ENCODE measurements around the gene NCOR2. TPM values are rescaled to one million over a fixed set of nuclear protein-coding genes. Genes with fewer than 3 reads are reported as not detected.
A peak's percentile ranks its signal among the peaks of the same experiment; 100 is the strongest.

Gene NCOR2
- total and polyA plus RNA-seq, 11 donors = 62.1 to 184 (median 127) TPM

DNA sequence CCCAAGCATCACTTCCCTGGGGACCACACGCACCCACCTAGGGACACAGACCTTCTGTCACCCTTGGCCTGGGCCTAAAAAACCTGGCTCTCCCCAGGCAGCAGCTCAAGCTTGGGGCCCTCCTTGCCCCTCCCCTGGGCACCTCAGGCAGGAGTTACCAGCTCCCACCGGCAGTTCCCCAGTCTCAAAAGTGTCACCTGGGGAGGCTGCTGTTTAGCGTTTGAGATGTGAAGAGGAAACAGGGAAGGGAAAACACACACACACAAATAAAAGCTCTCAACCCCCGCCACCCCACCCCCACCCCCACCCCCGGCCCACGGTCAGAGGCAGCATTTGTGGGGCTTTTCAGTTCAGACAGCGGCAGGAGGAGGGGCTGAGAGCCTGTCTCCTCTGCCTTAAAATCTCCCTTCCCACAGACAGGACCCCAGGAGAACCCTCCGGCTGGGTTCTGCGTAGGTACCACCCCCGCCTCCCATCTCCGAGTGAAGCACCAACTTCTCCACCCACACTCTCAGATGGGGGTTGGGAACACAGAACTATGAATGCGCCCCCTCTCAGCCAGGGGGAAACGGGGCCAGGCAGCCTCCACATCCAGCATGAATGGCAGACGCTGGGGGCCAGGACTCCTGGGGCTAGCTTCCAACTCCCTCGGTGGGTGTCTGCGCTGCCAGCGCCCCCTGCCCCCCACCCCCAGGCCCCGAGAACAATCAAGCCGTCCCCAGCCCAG lies 3.0 kb downstream of the NCOR2 start:
- peak overlapping the region in 5 of 12 donors; percentile 11 to 99 (median 96) for H3K4me3 ChIP-seq
- no peak for ATAC-seq

DNA sequence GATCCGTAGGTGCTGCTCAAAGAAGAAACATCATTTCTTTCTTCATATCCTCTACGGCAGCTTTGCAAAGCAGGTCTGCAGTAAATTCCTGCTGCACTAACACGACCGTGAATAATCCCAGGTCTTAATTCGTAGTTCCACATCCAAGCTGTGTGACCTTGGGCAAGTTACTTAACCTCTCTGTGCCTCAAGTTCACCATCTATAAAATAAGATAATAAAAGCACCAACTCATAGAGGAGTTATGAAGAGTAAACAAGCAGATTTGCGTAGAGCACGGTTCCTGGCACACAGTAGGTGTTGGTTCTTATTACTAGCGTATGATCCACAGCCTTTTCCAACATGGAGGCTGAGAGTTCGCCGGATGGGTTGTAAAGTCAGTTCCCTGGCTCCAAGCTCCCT lies 3.6 kb downstream of the NCOR2 start:
- TF ChIP-seq CTCF (IDR thresholded peaks at IDR 0.05) = no peak
- no peak for TF ChIP-seq POLR2A (IDR thresholded peaks at IDR 0.05)
- WGBS, 4 donors = 87 to 92% (median 90%) methylated on average over 10 of the region's 10 CpGs
- intact Hi-C loops (cut with DNase I) = loop anchor here in 8 of 10 donors (5.0 to 10.0 kb wide), 6 partner anchors 42 to 529 kb away; no protein-coding TSS in a partner anchor
- DNase-seq (no peak), ATAC-seq (no peak)
- H3K27me3 ChIP-seq = no peaks in the 10 kb centered on the region
- H3K4me3 ChIP-seq = no peak overlapping the region
- peak overlapping the region in 1 of 12 donors; percentile 99 for H3K27ac ChIP-seq
- peaks cover 0 to 4% (median 0%) of the 10 kb centered on the region in 12 donors for H3K9me3 ChIP-seq
- peaks cover 0 to 72% (median 50%) of the 10 kb centered on the region in 12 donors for H3K4me1 ChIP-seq
- H3K36me3 ChIP-seq = peaks cover 0 to 2% (median 0%) of the 10 kb centered on the region in 9 donors

More for the DNA sequence above, 3.0 kb downstream of the NCOR2 start:
- Histone ChIP-seq H3K27me3 (no peaks in the 10 kb centered on the region), H3K4me1 (peaks cover 0 to 75% (median 55%) of the 10 kb centered on the region in 12 donors), H3K36me3 (peaks cover 0 to 2% (median 0%) of the 10 kb centered on the region in 9 donors), H3K9me3 (peaks cover 0 to 4% (median 0%) of the 10 kb centered on the region in 12 donors), H3K27ac (peak overlapping the region in 4 of 12 donors; percentile 11 to 99 (median 58))
- DNase-seq = no peak
- WGBS, 4 donors = 41 to 49% (median 42%) methylated on average over 17 to 19 of the region's 19 CpGs
- TF ChIP-seq POLR2A (IDR thresholded peaks at IDR 0.05) = no peak
- TF ChIP-seq CTCF (IDR thresholded peaks at IDR 0.05) = no peak
- intact Hi-C loops (cut with DNase I) = loop anchor here in 8 of 10 donors (5.0 to 10.0 kb wide), 6 partner anchors 42 to 530 kb away; no protein-coding TSS in a partner anchor

DNA sequence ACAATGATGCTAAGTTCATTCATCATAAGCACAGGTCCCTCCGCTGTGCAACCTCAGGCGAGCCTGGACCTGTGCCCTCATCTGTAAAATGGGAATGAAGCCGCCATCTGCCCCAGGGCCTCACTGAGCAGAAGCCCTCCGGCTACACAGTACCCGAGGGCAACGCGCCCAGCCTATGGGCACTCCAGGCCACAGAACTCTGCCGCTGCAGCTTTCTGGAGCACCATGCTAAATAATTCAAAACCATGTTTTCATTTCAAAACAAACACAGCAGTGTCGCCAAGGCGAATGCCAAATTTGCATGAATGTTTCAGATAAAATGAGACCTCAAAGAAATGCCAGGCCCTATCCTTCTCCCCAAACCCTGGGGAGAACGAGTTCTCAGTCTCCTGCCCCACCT lies 4.0 kb downstream of the NCOR2 start:
- DNase-seq (no peak), ATAC-seq (no peak)
- Histone ChIP-seq H3K9me3 (peaks cover 0 to 4% (median 0%) of the 10 kb centered on the region in 12 donors), H3K4me3 (no peak overlapping the region), H3K4me1 (peaks cover 0 to 72% (median 47%) of the 10 kb centered on the region in 12 donors), H3K27me3 (no peaks in the 10 kb centered on the region), H3K27ac (peak overlapping the region in 1 of 12 donors; percentile 44), H3K36me3 (peaks cover 0 to 2% (median 0%) of the 10 kb centered on the region in 9 donors)
- no peak for TF ChIP-seq CTCF (IDR thresholded peaks at IDR 0.05)
- TF ChIP-seq POLR2A (IDR thresholded peaks at IDR 0.05) = no peak
- intact Hi-C loops (cut with DNase I) = loop anchor here in 8 of 10 donors (5.0 to 10.0 kb wide), 6 partner anchors 41 to 529 kb away; no protein-coding TSS in a partner anchor
- WGBS, 4 donors = 90 to 92% (median 91%) methylated on average over 11 of the region's 11 CpGs

GRCh38 chr12:124562796-124563181 lies 4.6 kb downstream of the NCOR2 start:
- Histone ChIP-seq H3K27me3 (no peaks in the 10 kb centered on the region), H3K4me3 (no peak overlapping the region), H3K9me3 (peaks cover 0 to 4% (median 0%) of the 10 kb centered on the region in 12 donors), H3K27ac (peak overlapping the region in 2 of 12 donors; percentile 21 to 44), H3K36me3 (peaks cover 0 to 2% (median 0%) of the 10 kb centered on the region in 9 donors), H3K4me1 (peaks cover 0 to 72% (median 45%) of the 10 kb centered on the region in 12 donors)
- no peak for DNase-seq
- TF ChIP-seq POLR2A (IDR thresholded peaks at IDR 0.05) (no peak), CTCF (IDR thresholded peaks at IDR 0.05) (no peak)
- 82 to 91% (median 87%) methylated on average over 4 of the region's 4 CpGs for WGBS, 4 donors
- intact Hi-C loops (cut with DNase I) = loop anchor here in 8 of 10 donors (5.0 to 10.0 kb wide), 6 partner anchors 40 to 528 kb away; no protein-coding TSS in a partner anchor
- ATAC-seq = no peak

All from heart left ventricle (tissue), 16 donors.